GM12801 (cell line): ENCODE measurements around the gene SLC13A5.

Experiments
- TF ChIP-seq, protein P1 (sequence below): IDR thresholded peaks from one replicate; pipeline ENCODE4 v1.5.1; 2011; ENCODE audit warnings: control low read depth; ENCODE audit not compliant: insufficient read length; ENCODE audit errors: extremely low read depth

SLC13A5 gene

DNA sequence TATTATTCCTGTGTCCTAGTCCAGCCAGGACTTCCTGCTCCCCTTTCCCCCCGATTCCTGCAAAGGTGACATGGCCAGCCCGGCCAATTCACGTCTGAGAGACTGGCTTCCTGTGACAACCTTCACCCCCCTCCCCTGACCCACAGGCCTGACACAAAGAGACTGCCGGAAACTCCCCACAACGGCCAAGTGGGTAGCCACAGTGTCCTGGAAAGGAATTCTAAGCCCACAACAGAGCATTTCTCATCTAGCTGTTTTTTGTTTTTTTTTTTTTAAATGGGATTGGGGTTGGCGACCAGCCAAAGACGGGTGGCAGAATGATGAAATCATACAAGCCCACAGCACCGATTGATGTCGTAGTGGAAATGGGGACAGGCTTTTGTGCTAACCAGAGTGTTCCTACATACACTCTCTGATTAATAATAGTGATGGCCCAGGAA, 39.9 kb upstream of the SLC13A5 start:
- TF ChIP-seq, protein P1, sequence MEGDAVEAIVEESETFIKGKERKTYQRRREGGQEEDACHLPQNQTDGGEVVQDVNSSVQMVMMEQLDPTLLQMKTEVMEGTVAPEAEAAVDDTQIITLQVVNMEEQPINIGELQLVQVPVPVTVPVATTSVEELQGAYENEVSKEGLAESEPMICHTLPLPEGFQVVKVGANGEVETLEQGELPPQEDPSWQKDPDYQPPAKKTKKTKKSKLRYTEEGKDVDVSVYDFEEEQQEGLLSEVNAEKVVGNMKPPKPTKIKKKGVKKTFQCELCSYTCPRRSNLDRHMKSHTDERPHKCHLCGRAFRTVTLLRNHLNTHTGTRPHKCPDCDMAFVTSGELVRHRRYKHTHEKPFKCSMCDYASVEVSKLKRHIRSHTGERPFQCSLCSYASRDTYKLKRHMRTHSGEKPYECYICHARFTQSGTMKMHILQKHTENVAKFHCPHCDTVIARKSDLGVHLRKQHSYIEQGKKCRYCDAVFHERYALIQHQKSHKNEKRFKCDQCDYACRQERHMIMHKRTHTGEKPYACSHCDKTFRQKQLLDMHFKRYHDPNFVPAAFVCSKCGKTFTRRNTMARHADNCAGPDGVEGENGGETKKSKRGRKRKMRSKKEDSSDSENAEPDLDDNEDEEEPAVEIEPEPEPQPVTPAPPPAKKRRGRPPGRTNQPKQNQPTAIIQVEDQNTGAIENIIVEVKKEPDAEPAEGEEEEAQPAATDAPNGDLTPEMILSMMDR = no peak

DNA sequence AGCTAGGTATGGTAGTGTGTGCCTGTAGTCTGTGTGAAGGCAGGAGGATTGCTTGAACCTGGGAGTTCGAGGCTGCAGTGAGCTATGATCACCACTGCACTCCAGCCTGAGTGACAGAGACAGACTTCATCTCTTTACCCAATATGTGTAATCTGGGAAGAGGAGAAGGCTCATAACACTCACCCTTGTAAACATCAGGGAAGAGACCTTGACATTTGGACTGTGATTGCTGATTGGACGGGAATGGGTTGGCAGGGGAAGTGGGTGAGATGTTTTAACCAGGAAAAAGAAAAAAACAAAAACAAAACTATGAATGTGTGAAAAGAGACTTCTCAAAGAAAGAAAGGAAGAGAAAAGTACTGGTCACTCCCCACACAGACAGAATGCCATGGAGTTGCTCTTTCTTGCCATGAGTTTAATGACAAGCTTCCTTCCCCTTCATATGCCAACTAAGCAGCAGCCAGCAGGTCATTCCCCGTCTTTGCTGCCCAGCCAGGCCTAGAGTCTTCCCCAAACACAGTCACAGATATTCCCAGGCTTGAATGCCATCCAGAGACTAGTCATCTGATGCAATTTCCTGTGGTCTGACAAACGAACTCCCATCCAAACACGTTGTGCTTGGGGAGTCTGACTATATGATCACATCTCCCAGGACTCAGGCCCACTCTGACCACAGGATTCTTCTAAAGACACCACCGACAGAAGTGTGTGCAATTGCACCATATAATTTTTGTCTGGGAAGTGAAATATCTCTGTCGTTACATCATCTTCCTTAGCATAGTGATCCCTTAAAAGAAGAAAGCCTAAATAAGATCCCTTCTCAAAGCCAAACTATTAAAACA, 39.1 kb upstream of the SLC13A5 start:
- TF ChIP-seq, protein P1 = no peak

DNA sequence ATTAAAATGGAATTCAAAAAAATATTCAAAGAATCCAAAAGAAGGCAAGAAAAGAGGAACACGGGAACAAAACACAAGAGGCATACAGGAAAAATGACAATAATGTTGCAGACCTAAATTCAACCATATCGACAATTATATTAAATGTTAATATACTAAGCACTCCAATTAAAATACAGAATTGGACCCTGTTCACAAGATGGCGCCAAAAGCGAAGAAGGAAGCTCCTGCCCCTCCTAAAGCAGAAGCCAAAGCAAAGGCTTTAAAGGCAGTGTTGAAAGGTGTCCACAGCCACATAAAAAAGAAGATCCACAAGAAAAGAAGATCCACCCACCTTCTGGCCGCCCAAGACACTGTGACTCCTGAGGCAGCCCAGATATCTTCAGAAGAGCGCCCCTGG, 36.4 kb upstream of the SLC13A5 start:
- TF ChIP-seq, protein P1 = no peak

DNA sequence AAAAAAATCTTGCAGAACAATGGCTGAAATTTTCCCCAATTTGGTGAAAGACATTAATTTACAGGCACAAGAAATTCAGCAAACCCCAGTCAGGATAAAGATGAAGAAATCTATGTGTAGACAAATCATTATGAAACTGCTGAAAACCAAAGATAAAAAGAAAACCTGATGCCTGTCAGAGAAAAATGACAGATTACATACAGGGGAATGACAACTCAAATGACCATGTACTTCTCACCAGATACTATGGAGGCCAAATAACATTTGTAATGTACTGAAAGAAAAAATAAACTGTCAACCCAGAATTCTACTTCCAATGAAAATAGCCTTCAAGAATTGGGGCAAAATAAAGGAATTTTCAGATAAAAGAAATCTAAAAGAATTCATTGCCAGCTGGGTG, 35.4 kb upstream of the SLC13A5 start:
- TF ChIP-seq, protein P1 = no peak

DNA sequence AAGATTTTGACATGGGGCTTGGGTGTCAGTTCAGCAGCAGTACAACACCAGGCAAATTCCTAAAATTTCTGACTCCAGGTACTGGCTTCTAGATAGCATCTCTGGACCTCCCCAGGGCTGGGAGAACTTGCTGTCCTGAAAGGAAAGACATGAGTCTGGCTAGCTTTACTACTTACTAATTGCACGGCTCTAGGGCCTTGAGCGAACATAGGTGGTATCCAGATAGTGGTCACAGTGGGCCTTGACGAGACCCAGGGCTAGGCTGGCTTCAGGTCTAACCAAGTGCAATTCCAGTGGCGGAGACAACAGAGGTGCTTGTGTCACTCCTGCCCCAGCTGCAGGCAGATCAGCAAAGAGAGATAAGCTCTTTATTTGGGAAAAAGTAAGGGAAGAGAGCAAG, 16.4 kb upstream of the SLC13A5 start:
- TF ChIP-seq, protein P1 = no peak

DNA sequence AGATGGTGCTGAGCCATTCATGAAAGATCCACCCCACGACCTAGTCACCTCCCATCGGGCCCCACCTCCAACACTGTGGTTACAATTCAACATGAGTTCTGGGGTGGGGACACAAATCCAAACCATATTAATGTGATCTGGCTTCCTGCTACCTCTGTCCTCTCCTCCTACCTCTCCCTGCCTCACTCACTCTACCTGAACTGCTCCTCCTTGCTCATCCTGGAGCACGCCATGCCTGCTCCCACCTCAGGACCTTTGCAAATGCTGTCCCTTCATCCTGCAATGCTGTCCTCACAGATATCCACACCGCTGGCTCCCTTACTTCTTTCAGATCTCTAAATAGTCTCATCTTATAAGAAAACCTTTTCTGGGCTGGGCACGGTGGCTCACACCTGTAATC, 10.8 kb upstream of the SLC13A5 start:
- TF ChIP-seq, protein P1 = no peak

DNA sequence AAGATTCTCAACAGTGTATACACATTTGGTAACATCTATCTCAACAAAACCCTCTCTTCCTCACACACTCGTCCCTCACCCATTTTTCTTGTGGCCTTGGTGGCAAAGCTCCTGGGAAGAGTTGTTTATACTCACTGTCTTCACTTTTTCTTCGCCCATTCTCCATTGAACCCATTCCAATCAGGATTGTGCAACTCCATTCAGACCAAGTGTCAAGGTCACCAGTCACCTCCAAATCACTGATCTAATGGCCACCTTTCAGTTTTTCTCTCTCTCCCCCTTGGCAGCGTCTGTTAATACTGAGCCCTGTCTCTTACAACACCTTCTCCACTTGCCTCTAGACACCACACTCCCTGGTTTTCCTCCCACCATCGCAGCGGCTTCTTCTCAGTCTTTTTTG, 8.6 kb upstream of the SLC13A5 start:
- TF ChIP-seq, protein P1 = no peak

DNA sequence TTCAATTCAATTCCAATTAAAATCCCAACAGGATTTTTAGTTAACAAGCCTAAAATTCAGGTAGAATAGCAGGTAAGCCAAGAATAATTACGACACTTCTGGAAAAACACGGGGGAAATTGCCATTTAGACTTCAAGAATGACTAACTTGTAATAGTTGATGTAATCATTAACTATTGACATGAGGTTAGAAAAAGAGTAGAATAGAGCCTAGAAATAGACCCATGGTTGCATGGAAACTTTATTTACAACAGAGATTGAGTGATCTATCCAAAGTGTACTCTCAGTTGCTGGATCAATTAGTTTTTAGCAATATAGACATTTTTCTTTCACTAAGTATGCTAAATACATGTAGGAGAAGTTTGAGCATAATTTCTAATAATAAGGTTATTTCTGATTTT, 3.6 kb upstream of the SLC13A5 start:
- TF ChIP-seq, protein P1 = no peak
